Osteocyte (in vitro differentiated cells): ENCODE measurements around the gene WDR48. TPM values are rescaled to one million over a fixed set of nuclear protein-coding genes. Genes with fewer than 3 reads are reported as not detected.

Experiments used
- DNase-seq: peaks from one replicate; pipeline ENCODE4 v3.0.0; 2021; ENCODE audit warnings: mixed read lengths; ENCODE audit not compliant: unreplicated experiment; ENCODE audit errors: extremely low spot score
- H3K27ac Mint-ChIP-seq: one replicate; pipeline ENCODE4 v1.8.0; 2021; ENCODE audit warnings: mild to moderate bottlenecking, mixed read lengths; ENCODE audit not compliant: unreplicated experiment
- H3K27me3 Mint-ChIP-seq: one replicate; pipeline ENCODE4 v1.8.0; 2021; ENCODE audit warnings: mixed read lengths; ENCODE audit not compliant: unreplicated experiment
- H3K36me3 Mint-ChIP-seq: one replicate; pipeline ENCODE4 v1.8.0; 2021; ENCODE audit warnings: mixed read lengths; ENCODE audit not compliant: unreplicated experiment
- H3K4me1 Mint-ChIP-seq: one replicate; pipeline ENCODE4 v1.8.0; 2021; ENCODE audit warnings: mixed read lengths; ENCODE audit not compliant: unreplicated experiment
- H3K4me3 Mint-ChIP-seq: one replicate; pipeline ENCODE4 v1.8.0; 2021; ENCODE audit warnings: mild to moderate bottlenecking, moderate library complexity, mixed read lengths; ENCODE audit not compliant: unreplicated experiment
- H3K9me3 Mint-ChIP-seq: one replicate; pipeline ENCODE4 v1.8.0; 2021; ENCODE audit warnings: mixed read lengths; ENCODE audit not compliant: unreplicated experiment
- total RNA-seq: library from RNA; stranded (reverse); gene quantifications from 2 replicates; pipeline ENCODE4 v1.2.1, GENCODE V29; 2021
- TF ChIP-seq, protein P1 (sequence below): fragments of 200-600 bp; sonication (generic); IDR thresholded peaks from 2 replicates; pipeline ENCODE4 v1.5.0; 2021; ENCODE audit warnings: antibody characterized with exemption, mild to moderate bottlenecking, moderate library complexity

WDR48 gene
- total RNA-seq, 1 donor from 2014 or later = 45.4 TPM

DNA sequence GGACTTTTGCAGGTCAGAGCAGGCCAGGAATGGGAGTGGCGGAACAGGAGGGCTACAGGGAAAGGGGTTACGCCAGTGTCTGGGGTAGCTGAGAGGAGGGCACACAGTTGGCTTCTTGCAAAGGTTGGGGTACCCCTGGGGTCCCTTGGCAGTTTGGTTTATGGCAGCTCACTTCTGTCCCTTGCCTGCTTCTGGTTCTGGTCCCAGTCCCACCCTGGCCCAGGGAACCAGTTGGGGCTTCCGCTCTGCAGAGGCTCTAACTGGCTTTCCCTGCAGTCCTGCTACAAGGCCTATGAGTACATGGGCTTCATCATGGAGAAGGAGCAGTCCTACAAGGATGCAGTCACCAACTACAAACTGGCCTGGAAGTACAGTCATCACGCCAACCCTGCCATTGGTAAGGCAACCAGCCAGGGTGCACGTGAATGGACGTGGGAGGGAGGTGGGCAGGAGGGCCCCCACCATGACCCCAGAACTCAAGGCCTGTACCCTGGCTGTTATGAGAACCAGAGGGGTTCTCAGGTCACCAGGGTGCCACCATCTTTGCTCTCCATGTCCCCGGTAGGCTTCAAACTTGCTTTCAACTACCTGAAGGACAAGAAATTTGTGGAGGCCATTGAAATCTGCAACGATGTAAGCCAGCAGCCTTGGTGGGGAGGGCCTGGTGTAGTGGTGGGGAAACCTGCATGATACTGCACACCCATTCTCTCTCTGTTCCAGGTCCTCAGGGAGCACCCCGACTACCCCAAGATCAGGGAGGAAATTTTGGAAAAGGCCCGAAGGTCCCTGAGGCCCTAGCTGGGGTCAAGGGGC lies 86.4 kb downstream of the WDR48 start:
- peaks cover 10% of the 10 kb centered on the region for H3K36me3 Mint-ChIP-seq
- no peaks in the 10 kb centered on the region for H3K27me3 Mint-ChIP-seq
- H3K9me3 Mint-ChIP-seq = no peaks in the 10 kb centered on the region
- peaks cover 20% of the 10 kb centered on the region for H3K4me1 Mint-ChIP-seq
- no peak overlapping the region for H3K27ac Mint-ChIP-seq
- H3K4me3 Mint-ChIP-seq = no peak overlapping the region
- no peak for DNase-seq
- TF ChIP-seq, protein P1, sequence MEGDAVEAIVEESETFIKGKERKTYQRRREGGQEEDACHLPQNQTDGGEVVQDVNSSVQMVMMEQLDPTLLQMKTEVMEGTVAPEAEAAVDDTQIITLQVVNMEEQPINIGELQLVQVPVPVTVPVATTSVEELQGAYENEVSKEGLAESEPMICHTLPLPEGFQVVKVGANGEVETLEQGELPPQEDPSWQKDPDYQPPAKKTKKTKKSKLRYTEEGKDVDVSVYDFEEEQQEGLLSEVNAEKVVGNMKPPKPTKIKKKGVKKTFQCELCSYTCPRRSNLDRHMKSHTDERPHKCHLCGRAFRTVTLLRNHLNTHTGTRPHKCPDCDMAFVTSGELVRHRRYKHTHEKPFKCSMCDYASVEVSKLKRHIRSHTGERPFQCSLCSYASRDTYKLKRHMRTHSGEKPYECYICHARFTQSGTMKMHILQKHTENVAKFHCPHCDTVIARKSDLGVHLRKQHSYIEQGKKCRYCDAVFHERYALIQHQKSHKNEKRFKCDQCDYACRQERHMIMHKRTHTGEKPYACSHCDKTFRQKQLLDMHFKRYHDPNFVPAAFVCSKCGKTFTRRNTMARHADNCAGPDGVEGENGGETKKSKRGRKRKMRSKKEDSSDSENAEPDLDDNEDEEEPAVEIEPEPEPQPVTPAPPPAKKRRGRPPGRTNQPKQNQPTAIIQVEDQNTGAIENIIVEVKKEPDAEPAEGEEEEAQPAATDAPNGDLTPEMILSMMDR = no peak

DNA sequence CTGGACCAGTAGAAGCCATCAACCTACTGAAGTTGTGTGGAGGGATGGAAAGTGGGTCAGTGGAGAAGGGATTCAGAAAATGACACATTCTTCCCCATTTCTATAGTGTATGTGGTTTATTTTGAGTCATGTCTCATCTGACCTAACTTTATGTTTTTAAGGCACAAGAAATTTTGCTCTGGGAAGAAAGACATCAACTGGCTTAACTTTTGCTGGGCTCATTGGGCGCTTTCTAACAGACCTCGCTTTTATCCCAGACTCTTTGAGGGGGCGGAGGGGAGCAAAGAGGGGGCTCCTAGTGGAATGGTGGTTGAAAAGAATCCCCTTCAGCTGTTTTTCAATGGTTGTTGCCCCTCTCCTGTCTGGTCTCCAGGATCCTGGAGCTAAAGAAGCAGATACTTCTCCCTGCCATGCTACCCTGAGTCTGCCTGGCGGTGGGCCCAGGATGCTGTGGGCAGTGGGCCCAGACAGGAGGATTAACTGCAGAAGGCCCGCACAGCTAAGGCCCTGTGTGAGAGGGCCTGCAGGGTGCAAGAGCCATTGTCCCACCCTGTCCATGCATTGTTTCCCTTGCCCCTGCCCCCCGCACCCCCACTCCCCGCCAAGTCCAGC lies 87.1 kb downstream of the WDR48 start:
- Mint-ChIP-seq H3K27me3 (no peaks in the 10 kb centered on the region), H3K27ac (no peak overlapping the region), H3K36me3 (peaks cover 11% of the 10 kb centered on the region), H3K4me1 (peaks cover 20% of the 10 kb centered on the region), H3K9me3 (no peaks in the 10 kb centered on the region), H3K4me3 (no peak overlapping the region)
- TF ChIP-seq, protein P1 = no peak
- DNase-seq = no peak

DNA sequence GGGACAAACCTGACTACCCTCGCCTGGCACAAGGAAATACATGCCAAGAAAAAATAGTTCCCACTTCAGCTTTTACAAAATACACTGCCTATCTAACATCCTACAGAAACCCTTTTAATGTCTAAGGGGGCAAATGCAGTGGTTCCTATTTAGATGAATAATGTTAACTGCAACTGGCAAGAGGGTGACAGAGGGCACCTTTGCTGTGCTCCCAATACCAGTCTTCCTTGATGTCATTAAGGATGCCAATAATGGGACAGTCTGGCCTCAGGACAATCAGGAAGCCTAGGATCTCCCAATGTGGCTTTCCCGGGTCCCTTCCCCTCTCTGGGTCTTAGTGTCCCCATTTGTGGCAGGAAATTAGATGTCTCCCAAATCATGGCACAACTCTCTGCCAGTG lies 87.6 kb downstream of the WDR48 start:
- peaks cover 16% of the 10 kb centered on the region for H3K36me3 Mint-ChIP-seq
- H3K4me3 Mint-ChIP-seq = no peak overlapping the region
- no peak for DNase-seq
- no peak overlapping the region for H3K27ac Mint-ChIP-seq
- TF ChIP-seq, protein P1 = no peak
- H3K27me3 Mint-ChIP-seq = no peaks in the 10 kb centered on the region
- H3K4me1 Mint-ChIP-seq = peaks cover 23% of the 10 kb centered on the region
- no peaks in the 10 kb centered on the region for H3K9me3 Mint-ChIP-seq

DNA sequence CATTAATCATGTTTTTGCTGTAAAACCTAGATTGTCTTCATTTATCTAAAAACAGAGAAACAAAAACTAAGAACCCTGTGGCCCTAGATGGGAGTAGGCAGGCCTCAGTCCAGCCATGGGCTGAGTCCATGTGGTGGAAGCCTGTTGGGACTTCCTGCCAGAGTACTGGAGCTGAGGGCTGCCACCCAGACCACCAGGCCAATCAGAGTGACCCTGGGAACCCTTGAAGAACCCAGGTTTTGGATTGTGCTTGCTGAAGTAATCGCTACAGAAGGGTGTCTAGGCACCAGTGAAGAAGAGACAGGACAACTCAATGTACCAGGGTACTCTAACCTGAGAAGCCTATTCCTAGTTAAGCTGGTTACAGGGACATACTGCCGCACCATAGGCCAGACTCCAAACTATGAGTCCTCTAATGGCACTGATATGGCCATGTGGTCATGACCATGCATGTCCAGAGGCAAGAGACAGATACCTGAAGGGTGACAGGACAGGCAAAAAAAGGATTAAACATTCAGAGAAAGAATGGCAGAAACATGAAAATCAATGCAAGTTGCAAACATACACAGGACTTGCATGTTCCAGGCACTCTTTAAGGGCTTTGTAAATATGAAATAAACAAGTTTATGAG lies 88.6 kb downstream of the WDR48 start:
- TF ChIP-seq, protein P1 = no peak
- Mint-ChIP-seq H3K27me3 (no peaks in the 10 kb centered on the region), H3K4me3 (no peak overlapping the region), H3K36me3 (peaks cover 25% of the 10 kb centered on the region), H3K4me1 (peaks cover 28% of the 10 kb centered on the region), H3K9me3 (no peaks in the 10 kb centered on the region), H3K27ac (peak overlapping the region; percentile 39)
- no peak for DNase-seq
